CD14-positive monocyte (primary cell): ENCODE measurements around the gene HAUS7. TPM values are rescaled to one million over a fixed set of nuclear protein-coding genes. Genes with fewer than 3 reads are reported as not detected.
A peak's percentile ranks its signal among the peaks of the same experiment; 100 is the strongest.

Experiments
- DNase-seq, 3 donors: peaks; one replicate each; pipeline ENCODE4 v3.0.0-alpha.2; 2011 to 2022
- H2AFZ ChIP-seq: 2 replicates; pipeline ENCODE4 v1.6.0; 2012; ENCODE audit warnings: mild to moderate bottlenecking, low read depth, low read length, inconsistent platforms; ENCODE audit not compliant: insufficient read depth, poor library complexity, severe bottlenecking
- H3K27ac ChIP-seq, 2 donors: 1 replicate in 1 of 2; 2 replicates in 1 of 2; pipeline ENCODE4 v1.5.1; 2012 to 2013; ENCODE audit warnings: low read length in 2 of 2, control low read depth in 1 of 2, inconsistent platforms in 1 of 2, low read depth in 1 of 2, mild to moderate bottlenecking in 1 of 2
- H3K27me3 ChIP-seq, 2 donors: one replicate each; pipeline versions ENCODE4 v1.6.0 to v1.6.1; 2011 to 2013; ENCODE audit warnings: low read length in 2 of 2; ENCODE audit not compliant: control insufficient read depth in 2 of 2, insufficient read depth in 2 of 2
- H3K36me3 ChIP-seq, 2 donors: replicated peaks in 1 of 2; 1 replicate in 1 of 2; 2 replicates in 1 of 2; pipeline versions ENCODE4 v1.5.1 to v1.6.1; 2012 to 2013; ENCODE audit warnings: low read length in 2 of 2, control low read depth in 1 of 2, inconsistent platforms in 1 of 2, mild to moderate bottlenecking in 1 of 2; ENCODE audit not compliant: insufficient read depth in 2 of 2, control insufficient read depth in 1 of 2
- H3K4me1 ChIP-seq, 2 donors: 1 replicate in 1 of 2; 2 replicates in 1 of 2; pipeline versions ENCODE4 v1.5.1 to v1.6.1; 2012 to 2013; ENCODE audit warnings: low read length in 2 of 2, control low read depth in 1 of 2, inconsistent platforms in 1 of 2, mild to moderate bottlenecking in 1 of 2, moderate library complexity in 1 of 2; ENCODE audit not compliant: insufficient read depth in 2 of 2, control insufficient read depth in 1 of 2
- H3K4me2 ChIP-seq: replicated peaks from 2 replicates; pipeline ENCODE3; 2012; ENCODE audit warnings: low read length, moderate library complexity, mild to moderate bottlenecking; ENCODE audit not compliant: poor library complexity, severe bottlenecking; ENCODE audit errors: extremely low read depth
- H3K4me3 ChIP-seq, 3 experiments: fragments of 200-600 bp in 1 of 3; sonication (generic) in 1 of 3; replicated peaks in 1 of 3; 1 replicate in 2 of 3; 2 replicates in 1 of 3; pipeline ENCODE4 v1.5.1; 2011 to 2013; ENCODE audit warnings: low read length in 3 of 3, mild to moderate bottlenecking in 3 of 3, control low read depth in 2 of 3, low read depth in 2 of 3, inconsistent platforms in 1 of 3, moderate library complexity in 1 of 3
- H3K79me2 ChIP-seq: 2 replicates; pipeline ENCODE4 v1.6.0; 2012; ENCODE audit warnings: mild to moderate bottlenecking, control low read depth, inconsistent platforms, low read length, moderate library complexity; ENCODE audit not compliant: insufficient read depth
- H3K9ac ChIP-seq: 2 replicates; pipeline ENCODE4 v1.6.0; 2017; ENCODE audit warnings: low read length, mild to moderate bottlenecking; ENCODE audit not compliant: insufficient read depth, poor library complexity, severe bottlenecking
- H3K9me3 ChIP-seq, 2 donors: replicated peaks in 1 of 2; 1 replicate in 1 of 2; 2 replicates in 1 of 2; pipeline versions ENCODE4 v1.5.1 to v1.6.1; 2012 to 2013; ENCODE audit warnings: low read length in 2 of 2, control low read depth in 1 of 2; ENCODE audit not compliant: control insufficient read depth in 1 of 2, insufficient read depth in 1 of 2
- H4K20me1 ChIP-seq: 2 replicates; pipeline ENCODE4 v1.6.0; 2012; ENCODE audit warnings: mild to moderate bottlenecking, low read length, control low read depth, moderate library complexity; ENCODE audit not compliant: insufficient read depth
- H3K27ac Mint-ChIP-seq, 7 donors: one replicate each; pipeline ENCODE4 v1.8.0; 2020; ENCODE audit warnings: mild to moderate bottlenecking in 7 of 7, mixed read lengths in 7 of 7, moderate library complexity in 6 of 7, inconsistent platforms in 2 of 7
- H3K27me3 Mint-ChIP-seq, 3 donors: one replicate each; pipeline ENCODE4 v1.8.0; 2021 to 2022; ENCODE audit warnings: low read depth in 3 of 3, mild to moderate bottlenecking in 3 of 3, mixed read lengths in 3 of 3, moderate library complexity in 3 of 3, inconsistent platforms in 1 of 3
- H3K36me3 Mint-ChIP-seq, 2 donors: one replicate each; pipeline ENCODE4 v1.8.0; 2020; ENCODE audit warnings: mixed read lengths in 2 of 2, inconsistent platforms in 1 of 2, mild to moderate bottlenecking in 1 of 2
- H3K4me1 Mint-ChIP-seq: one replicate; pipeline ENCODE4 v1.8.0; 2020; ENCODE audit warnings: mild to moderate bottlenecking, mixed read lengths
- H3K4me3 Mint-ChIP-seq, 2 donors: one replicate each; pipeline ENCODE4 v1.8.0; 2020; ENCODE audit warnings: mild to moderate bottlenecking in 2 of 2, mixed read lengths in 2 of 2, moderate library complexity in 1 of 2
- H3K9me3 Mint-ChIP-seq, 7 donors: one replicate each; pipeline ENCODE4 v1.8.0; 2020 to 2022; ENCODE audit warnings: mixed read lengths in 7 of 7, mild to moderate bottlenecking in 6 of 7, moderate library complexity in 6 of 7, inconsistent platforms in 2 of 7
- WGBS: methylation state at CpG from one replicate; pipeline ENCODE4 v1.1.5; 2013; ENCODE audit warnings: missing lambda C conversion rate; ENCODE audit not compliant: insufficient coverage; 5-methylcytosine and 5-hydroxymethylcytosine counted together
- intact Hi-C, 2 donors: fragments of 100-400 bp; cut with micrococcal nuclease; formaldehyde crosslinking; loops; one replicate each; pipeline versions ENCODE4 v1.15.0 to v1.15.1; 2023
- polyA plus RNA-seq, 3 donors: library from polyadenylated mRNA; depleted of rRNA in 1 of 3; unstranded in 2 of 3; stranded (reverse) in 1 of 3; fragments of 300-500 nt in 2 of 3; fragments of >200 nt in 1 of 3; fragmentation: Illumina TruSeq in 2 of 3; gene quantifications; 1 replicate in 2 of 3; 2 replicates in 1 of 3; pipeline ENCODE4 v1.2.3, GENCODE V29; 2012 to 2021
- TF ChIP-seq, protein P1 (sequence below): fragments of 200-600 bp; IDR thresholded peaks from one replicate; pipeline ENCODE4 v1.8.0; 2022; ENCODE audit warnings: antibody characterized with exemption, mild to moderate bottlenecking

Gene HAUS7
- polyA plus RNA-seq, 3 donors: 23.8 to 37.5 (median 26.7) TPM

DNA sequence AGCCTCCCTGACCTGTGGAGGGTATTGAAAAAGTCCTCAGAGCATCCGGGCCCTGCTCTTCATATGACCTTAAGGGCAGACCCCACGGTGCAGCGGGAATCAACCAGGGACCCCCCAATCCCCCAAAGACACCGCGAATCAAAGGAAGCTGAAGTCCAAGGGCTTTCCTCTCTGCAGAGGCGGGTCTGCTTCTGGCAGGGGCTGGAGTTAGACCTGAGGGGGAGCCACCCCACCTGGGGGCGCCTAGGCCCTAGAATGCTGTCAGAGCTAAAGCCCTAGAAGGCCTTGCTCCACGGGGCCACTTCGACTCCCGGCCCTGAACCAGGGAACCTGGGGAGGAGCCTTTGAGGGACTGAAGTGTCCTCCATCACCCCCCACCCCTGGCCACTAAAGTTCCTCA is 2.8 kb upstream of the HAUS7 start:
- Histone ChIP-seq H2AFZ (no peak overlapping the region), H3K4me1 (peaks cover 20 to 21% of the 10 kb centered on the region in 2 donors), H3K4me3 (no peak overlapping the region), H4K20me1 (peaks cover 11% of the 10 kb centered on the region), H3K27me3 (peaks cover 0 to 8% of the 10 kb centered on the region in 2 donors), H3K27ac (no peak overlapping the region), H3K9me3 (no peaks in the 10 kb centered on the region), H3K9ac (no peak overlapping the region), H3K36me3 (no peaks in the 10 kb centered on the region), H3K79me2 (peaks cover 20% of the 10 kb centered on the region), H3K4me2 (no peak overlapping the region)
- TF ChIP-seq, protein P1, sequence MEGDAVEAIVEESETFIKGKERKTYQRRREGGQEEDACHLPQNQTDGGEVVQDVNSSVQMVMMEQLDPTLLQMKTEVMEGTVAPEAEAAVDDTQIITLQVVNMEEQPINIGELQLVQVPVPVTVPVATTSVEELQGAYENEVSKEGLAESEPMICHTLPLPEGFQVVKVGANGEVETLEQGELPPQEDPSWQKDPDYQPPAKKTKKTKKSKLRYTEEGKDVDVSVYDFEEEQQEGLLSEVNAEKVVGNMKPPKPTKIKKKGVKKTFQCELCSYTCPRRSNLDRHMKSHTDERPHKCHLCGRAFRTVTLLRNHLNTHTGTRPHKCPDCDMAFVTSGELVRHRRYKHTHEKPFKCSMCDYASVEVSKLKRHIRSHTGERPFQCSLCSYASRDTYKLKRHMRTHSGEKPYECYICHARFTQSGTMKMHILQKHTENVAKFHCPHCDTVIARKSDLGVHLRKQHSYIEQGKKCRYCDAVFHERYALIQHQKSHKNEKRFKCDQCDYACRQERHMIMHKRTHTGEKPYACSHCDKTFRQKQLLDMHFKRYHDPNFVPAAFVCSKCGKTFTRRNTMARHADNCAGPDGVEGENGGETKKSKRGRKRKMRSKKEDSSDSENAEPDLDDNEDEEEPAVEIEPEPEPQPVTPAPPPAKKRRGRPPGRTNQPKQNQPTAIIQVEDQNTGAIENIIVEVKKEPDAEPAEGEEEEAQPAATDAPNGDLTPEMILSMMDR: no peak
- no CpG with 5 or more reads among the region's 10 CpGs for WGBS
- Mint-ChIP-seq H3K4me1 (peaks cover 13% of the 10 kb centered on the region), H3K9me3 (peaks cover 0 to 5% (median 2%) of the 10 kb centered on the region in 7 donors), H3K27me3 (peaks cover 10 to 26% (median 23%) of the 10 kb centered on the region in 3 donors), H3K36me3 (no peaks in the 10 kb centered on the region), H3K27ac (peak overlapping the region in 1 of 7 donors; percentile 43), H3K4me3 (no peak overlapping the region)
- intact Hi-C loops: loop anchor here (5.0 to 10.0 kb wide), 3 partner anchors 34 to 518 kb away; partner anchors contain the start of gene CCNQ (in 1 of the 2)
- DNase-seq: no peak

DNA sequence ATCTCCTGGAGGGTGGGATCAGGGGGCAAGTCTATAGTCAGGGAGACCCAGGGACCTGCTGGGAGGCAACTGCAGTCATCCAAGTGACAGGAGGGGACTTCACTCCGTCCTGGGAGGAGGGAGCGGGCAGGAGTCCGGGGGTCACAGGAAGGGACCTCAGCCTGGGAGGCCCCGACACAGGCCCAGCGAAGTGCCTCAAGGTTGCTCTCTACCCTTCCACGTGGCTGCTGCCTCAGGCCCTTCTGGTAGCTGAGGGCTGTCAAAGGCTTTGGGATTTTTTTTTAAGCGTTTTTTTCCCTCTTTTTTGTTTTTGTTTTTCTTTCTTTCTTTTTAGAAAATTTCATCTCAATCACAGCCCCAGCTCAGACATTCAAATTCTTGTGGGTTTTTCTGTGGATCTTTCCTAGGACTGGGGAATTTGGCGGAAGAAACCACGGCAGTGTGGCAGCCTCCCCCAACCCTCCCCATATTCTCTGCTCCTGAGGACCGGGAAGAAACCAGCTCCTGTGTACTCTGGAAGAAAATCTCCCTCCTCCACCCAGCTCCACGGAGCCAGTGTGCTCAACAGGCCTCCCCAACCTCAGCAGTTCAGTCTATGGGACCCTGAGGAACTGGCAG is 1.4 kb upstream of the HAUS7 start:
- Histone ChIP-seq H3K36me3 (no peaks in the 10 kb centered on the region), H3K4me1 (peaks cover 20 to 21% of the 10 kb centered on the region in 2 donors), H3K4me3 (no peak overlapping the region), H3K79me2 (peaks cover 26% of the 10 kb centered on the region), H2AFZ (peak overlapping the region; percentile 67), H3K9me3 (no peaks in the 10 kb centered on the region), H3K4me2 (no peak overlapping the region), H3K27ac (no peak overlapping the region), H3K27me3 (peaks cover 0 to 8% of the 10 kb centered on the region in 2 donors), H3K9ac (no peak overlapping the region), H4K20me1 (peaks cover 13% of the 10 kb centered on the region)
- H3K4me1 Mint-ChIP-seq: peaks cover 15% of the 10 kb centered on the region
- no peak for DNase-seq
- peak overlapping the region in 1 of 7 donors; percentile 25 for H3K27ac Mint-ChIP-seq
- intact Hi-C loops: loop anchor here (2.0 to 10.0 kb wide), 5 partner anchors 36 to 641 kb away; partner anchors contain the start of genes CCNQ (in 2 of the 2), CETN2 (in 1 of the 2) and NSDHL (in 1 of the 2)
- H3K36me3 Mint-ChIP-seq: peaks cover 0 to 7% of the 10 kb centered on the region in 2 donors
- TF ChIP-seq, protein P1: no peak
- no CpG with 5 or more reads among the region's 11 CpGs for WGBS
- H3K4me3 Mint-ChIP-seq: no peak overlapping the region
- peaks cover 10 to 22% (median 18%) of the 10 kb centered on the region in 3 donors for H3K27me3 Mint-ChIP-seq
- peaks cover 0 to 5% (median 2%) of the 10 kb centered on the region in 7 donors for H3K9me3 Mint-ChIP-seq
